HepG2 (cell line): Measurements from ENCODE around the gene SPNS2. TPM values are rescaled to one million over a fixed set of nuclear protein-coding genes. Genes with fewer than 3 reads are reported as not detected.

Experiments
- ARHGAP35 ChIP-seq: sonication (generic); formaldehyde crosslinking; IDR thresholded peaks from 2 replicates; pipeline ENCODE4 v1.9.0; 2022; ENCODE audit warnings: mild to moderate bottlenecking, inconsistent platforms, moderate library complexity, missing genetic modification reagents, borderline replicate concordance
- CC2D1A ChIP-seq: sonication (generic); formaldehyde crosslinking; IDR thresholded peaks from 2 replicates; pipeline ENCODE4 v1.8.1; 2023; ENCODE audit warnings: mild to moderate bottlenecking, missing genetic modification reagents
- CSRNP1 ChIP-seq: sonication (generic); formaldehyde crosslinking; IDR thresholded peaks from 2 replicates; pipeline ENCODE4 v1.8.1; 2023; ENCODE audit warnings: mild to moderate bottlenecking, missing genetic modification reagents
- FOXP1 ChIP-seq, 2 experiments: fragments of 450-650 bp in 1 of 2; IDR thresholded peaks; 2 replicates each; pipeline ENCODE4 v1.6.1; 2017 to 2018; ENCODE audit warnings: antibody characterized with exemption in 1 of 2
- FOXP4 ChIP-seq: sonication (generic); formaldehyde crosslinking; IDR thresholded peaks from 2 replicates; pipeline ENCODE4 v1.4.0; 2020; ENCODE audit warnings: missing genetic modification reagents
- KAT2B ChIP-seq: fragments of 150-350 bp; IDR thresholded peaks from 2 replicates; pipeline ENCODE4 v1.6.1; 2014; ENCODE audit warnings: low read depth, low read length, borderline replicate concordance
- KAT7 ChIP-seq: IDR thresholded peaks from 2 replicates; pipeline ENCODE4 v1.6.1; 2018; ENCODE audit warnings: borderline replicate concordance, missing compliant biosample characterization
- MTF2 ChIP-seq: sonication (generic); formaldehyde crosslinking; IDR thresholded peaks from 2 replicates; pipeline ENCODE4 v1.5.0; 2020; ENCODE audit warnings: missing genetic modification reagents, borderline replicate concordance
- SAFB2 ChIP-seq: sonication (generic); formaldehyde crosslinking; IDR thresholded peaks from 2 replicates; pipeline ENCODE4 v1.5.1; 2020; ENCODE audit warnings: missing genetic modification reagents, low read depth, mild to moderate bottlenecking, borderline replicate concordance
- SOX13 ChIP-seq, 3 experiments: fragments of 450-650 bp in 1 of 3; sonication (generic) in 1 of 3; formaldehyde crosslinking in 1 of 3; IDR thresholded peaks in 2 of 3; conservative IDR thresholded peaks in 1 of 3; 2 replicates each; pipeline versions ENCODE4 v1.5.0 to v1.6.1; 2016 to 2020; ENCODE audit warnings: antibody characterized with exemption in 1 of 3, mild to moderate bottlenecking in 1 of 3, missing compliant biosample characterization in 1 of 3, missing genetic modification reagents in 1 of 3, moderate library complexity in 1 of 3
- SP4 ChIP-seq: sonication (generic); formaldehyde crosslinking; IDR thresholded peaks from 2 replicates; pipeline ENCODE4 v1.8.1; 2023; ENCODE audit warnings: mild to moderate bottlenecking, missing genetic modification reagents
- SPEN ChIP-seq: sonication (generic); formaldehyde crosslinking; IDR thresholded peaks from 2 replicates; pipeline ENCODE4 v1.5.1; 2020; ENCODE audit warnings: low read depth, mild to moderate bottlenecking, missing genetic modification reagents
- SRSF4 ChIP-seq: fragments of 200-400 bp; formaldehyde crosslinking; IDR thresholded peaks from one replicate; pipeline ENCODE4 v1.6.1; 2018; ENCODE audit warnings: mild to moderate bottlenecking, low read depth, low read length, moderate library complexity; ENCODE audit not compliant: poor library complexity, severe bottlenecking
- SRY ChIP-seq: sonication (generic); formaldehyde crosslinking; IDR thresholded peaks from 2 replicates; pipeline ENCODE4 v1.8.0; 2022; ENCODE audit warnings: mild to moderate bottlenecking, missing genetic modification reagents
- ZNF275 ChIP-seq: sonication (generic); formaldehyde crosslinking; IDR thresholded peaks from 2 replicates; pipeline ENCODE4 v1.8.0; 2022; ENCODE audit warnings: missing genetic modification reagents, mild to moderate bottlenecking, inconsistent platforms, borderline replicate concordance
- ZNF329 ChIP-seq: sonication (generic); formaldehyde crosslinking; IDR thresholded peaks from 2 replicates; pipeline ENCODE4 v1.9.0; 2021; ENCODE audit warnings: low read depth, mild to moderate bottlenecking, missing genetic modification reagents
- ZNF331 ChIP-seq: sonication (generic); formaldehyde crosslinking; IDR thresholded peaks from 2 replicates; pipeline ENCODE4 v1.4.0; 2020; ENCODE audit warnings: missing genetic modification reagents
- ZNF484 ChIP-seq: sonication (generic); formaldehyde crosslinking; IDR thresholded peaks from 2 replicates; pipeline ENCODE4 v1.5.1; 2020; ENCODE audit warnings: mild to moderate bottlenecking, low read depth, missing genetic modification reagents, borderline replicate concordance
- ZNF510 ChIP-seq: sonication (generic); formaldehyde crosslinking; IDR thresholded peaks from 2 replicates; pipeline ENCODE4 v1.4.0; 2020; ENCODE audit warnings: low read depth, mild to moderate bottlenecking, missing genetic modification reagents
- ZNF562 ChIP-seq: sonication (generic); formaldehyde crosslinking; IDR thresholded peaks from 2 replicates; pipeline ENCODE4 v1.8.0; 2022; ENCODE audit warnings: missing genetic modification reagents, borderline replicate concordance
- ZNF577 ChIP-seq: sonication (generic); formaldehyde crosslinking; IDR thresholded peaks from 2 replicates; pipeline ENCODE4 v1.4.0; 2020; ENCODE audit warnings: mild to moderate bottlenecking, low read depth, missing genetic modification reagents, borderline replicate concordance
- ZNF629 ChIP-seq: sonication (generic); formaldehyde crosslinking; conservative IDR thresholded peaks from 2 replicates; pipeline ENCODE4 v1.5.0; 2020; ENCODE audit warnings: missing genetic modification reagents
- ZNF674 ChIP-seq: sonication (generic); formaldehyde crosslinking; IDR thresholded peaks from 2 replicates; pipeline ENCODE4 v1.5.0; 2020; ENCODE audit warnings: low read depth, mild to moderate bottlenecking, missing genetic modification reagents
- ZNF83 ChIP-seq: sonication (generic); formaldehyde crosslinking; IDR thresholded peaks from 2 replicates; pipeline ENCODE4 v1.4.0; 2020; ENCODE audit warnings: missing genetic modification reagents, mild to moderate bottlenecking, borderline replicate concordance
- polyA plus RNA-seq, 8 experiments: library from polyadenylated mRNA; depleted of rRNA in 3 of 8; stranded (reverse) in 7 of 8; unstranded in 1 of 8; fragments of >200 nt; fragmentation: Illumina TruSeq in 4 of 8; extraction: Trizol in 4 of 8; gene quantifications; 2 replicates each; pipeline versions ENCODE4 v1.2.1 to v1.2.3, GENCODE V29; 2011 to 2016; ENCODE audit warnings: low read depth in 4 of 8, missing spikeins in 1 of 8, mixed read lengths in 1 of 8; ENCODE audit not compliant: insufficient read depth in 1 of 8
- total RNA-seq, 5 experiments: library from RNA; depleted of rRNA; stranded (reverse); fragments of >200 nt; fragmentation: Illumina TruSeq; extraction: Trizol; gene quantifications; 2 replicates each; pipeline ENCODE4 v1.2.3, GENCODE V29; 2016; ENCODE audit warnings: low read depth in 1 of 5

Gene SPNS2
- total and polyA plus RNA-seq, 2 of the 13 experiments (the other 11 are each of a cell fraction or from before 2014, with no cell fraction given) = 0.01 TPM; not detected in 1

- TF ChIP-seq ZNF275 (0 out of 2 replicates have a peak, but pooled peaks have one; percentile 34), ZNF329 (CRISPR knock-in tag) (peak; percentile 71; the same call in 1 of the 2 replicates), FOXP1 (IDR thresholded peaks at IDR 0.05) (no peak), FOXP1 (CRISPR knock-in tag; IDR thresholded peaks at IDR 0.05) (peak; percentile 41), SAFB2 (peak; percentile 52; the same call in 1 of the 2 replicates), KAT2B (no peak), SP4 (CRISPR knock-in tag) (no peak), ZNF83 (CRISPR knock-in tag) (peak; percentile 75; the same call in 1 of the 2 replicates), SRY (CRISPR knock-in tag) (peak; percentile 96), SOX13 (IDR thresholded peaks at IDR 0.05) (no peak), SOX13 (CRISPR knock-in tag; conservative IDR thresholded peaks at IDR 0.05 in 1 of 2, IDR thresholded peaks at IDR 0.05 in 1 of 2) (peak in 1 of 2 experiments; percentile 49; a peak in 1 of 4 replicates), KAT7 (CRISPR knock-in tag) (no peak), ZNF331 (peak; percentile 88), FOXP4 (CRISPR knock-in tag) (peak; percentile 37), ZNF577 (CRISPR knock-in tag) (no peak), CC2D1A (CRISPR knock-in tag) (no peak), ZNF484 (CRISPR knock-in tag) (no peak), SRSF4 (no peak), SPEN (CRISPR knock-in tag) (peak; percentile 83), ZNF674 (CRISPR knock-in tag) (no peak), ZNF510 (CRISPR knock-in tag) (no peak), CSRNP1 (peak; percentile 28; the same call in 1 of the 2 replicates), MTF2 (CRISPR knock-in tag) (no peak), ARHGAP35 (CRISPR knock-in tag) (no peak), ZNF562 (CRISPR knock-in tag) (no peak), ZNF629 (no peak)
Observed at GRCh38 chr17:4492721-4493561, 5.7 kb upstream of the SPNS2 start (continued).
